NB4 (cell line): Measurements from ENCODE around the gene BBC3.

Source experiments
- MYC ChIP-seq: IDR thresholded peaks from 2 replicates; pipeline ENCODE4 v1.6.1; 2011; ENCODE audit warnings: low read depth, low read length
- POLR2A ChIP-seq: IDR thresholded peaks from 2 replicates; pipeline ENCODE4 v1.6.1; 2011; ENCODE audit warnings: mild to moderate bottlenecking; ENCODE audit not compliant: insufficient read length; ENCODE audit errors: extremely low read depth
- TF ChIP-seq, protein P1 (sequence below): IDR thresholded peaks from one replicate; pipeline ENCODE4 v1.5.1; 2012; ENCODE audit warnings: low read depth, low read length
- TF ChIP-seq, protein P2 (sequence below): IDR thresholded peaks from 2 replicates; pipeline ENCODE4 v1.6.1; 2011; ENCODE audit warnings: low read depth, low read length

DNA sequence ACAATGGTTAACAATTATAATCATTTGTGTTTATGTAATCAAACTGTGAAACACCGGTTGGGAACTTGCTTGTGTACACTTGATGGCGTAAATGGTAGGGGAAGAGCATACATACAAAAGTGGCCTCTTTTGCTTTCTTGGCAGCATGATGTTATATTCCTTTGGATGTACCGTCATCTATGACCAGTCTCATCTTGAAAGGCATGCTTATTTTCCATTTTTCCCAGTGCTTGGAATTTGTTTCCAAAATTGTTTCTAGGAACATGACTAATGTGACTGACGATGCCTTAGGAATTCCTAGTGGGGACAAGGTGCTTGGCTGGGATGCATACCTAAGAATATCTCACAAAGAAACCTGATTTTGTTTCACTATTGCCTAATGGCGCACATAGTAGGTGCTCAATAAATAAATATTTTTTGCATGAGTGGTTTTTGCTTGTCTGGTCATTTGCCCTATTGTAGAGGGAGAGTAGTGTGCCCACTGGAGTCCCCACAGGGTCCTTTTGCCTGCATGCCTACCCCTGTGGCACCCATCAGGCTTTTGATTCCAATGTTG lies 54.9 kb downstream of the BBC3 start:
- TF ChIP-seq, protein P1, sequence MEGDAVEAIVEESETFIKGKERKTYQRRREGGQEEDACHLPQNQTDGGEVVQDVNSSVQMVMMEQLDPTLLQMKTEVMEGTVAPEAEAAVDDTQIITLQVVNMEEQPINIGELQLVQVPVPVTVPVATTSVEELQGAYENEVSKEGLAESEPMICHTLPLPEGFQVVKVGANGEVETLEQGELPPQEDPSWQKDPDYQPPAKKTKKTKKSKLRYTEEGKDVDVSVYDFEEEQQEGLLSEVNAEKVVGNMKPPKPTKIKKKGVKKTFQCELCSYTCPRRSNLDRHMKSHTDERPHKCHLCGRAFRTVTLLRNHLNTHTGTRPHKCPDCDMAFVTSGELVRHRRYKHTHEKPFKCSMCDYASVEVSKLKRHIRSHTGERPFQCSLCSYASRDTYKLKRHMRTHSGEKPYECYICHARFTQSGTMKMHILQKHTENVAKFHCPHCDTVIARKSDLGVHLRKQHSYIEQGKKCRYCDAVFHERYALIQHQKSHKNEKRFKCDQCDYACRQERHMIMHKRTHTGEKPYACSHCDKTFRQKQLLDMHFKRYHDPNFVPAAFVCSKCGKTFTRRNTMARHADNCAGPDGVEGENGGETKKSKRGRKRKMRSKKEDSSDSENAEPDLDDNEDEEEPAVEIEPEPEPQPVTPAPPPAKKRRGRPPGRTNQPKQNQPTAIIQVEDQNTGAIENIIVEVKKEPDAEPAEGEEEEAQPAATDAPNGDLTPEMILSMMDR: no peak
- TF ChIP-seq POLR2A (no peak), MYC (no peak)
- TF ChIP-seq, protein P2, sequence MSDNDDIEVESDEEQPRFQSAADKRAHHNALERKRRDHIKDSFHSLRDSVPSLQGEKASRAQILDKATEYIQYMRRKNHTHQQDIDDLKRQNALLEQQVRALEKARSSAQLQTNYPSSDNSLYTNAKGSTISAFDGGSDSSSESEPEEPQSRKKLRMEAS: no peak
